K562 (cell line): ENCODE results near the gene PNPLA2. TPM values are rescaled to one million over a fixed set of nuclear protein-coding genes. Genes with fewer than 3 reads are reported as not detected.
A peak's percentile ranks its signal among the peaks of the same experiment; 100 is the strongest.

Experiments used
- CHD1 ChIP-seq: fragments of 200-600 bp; sonication (generic); IDR thresholded peaks from one replicate; pipeline ENCODE4 v1.6.1; 2012; ENCODE audit warnings: mild to moderate bottlenecking, moderate library complexity, low read length, inconsistent platforms
- CREBBP ChIP-seq: IDR thresholded peaks from one replicate; pipeline ENCODE4 v1.6.1; 2012; ENCODE audit warnings: low read depth, mild to moderate bottlenecking, control low read depth, inconsistent platforms, low read length
- ESRRA ChIP-seq: fragments of 450-650 bp; IDR thresholded peaks from 2 replicates; pipeline ENCODE4 v1.6.1; 2014; ENCODE audit warnings: low read depth, mild to moderate bottlenecking, moderate library complexity, borderline replicate concordance
- FOXK1 ChIP-seq: sonication (generic); formaldehyde crosslinking; IDR thresholded peaks from 2 replicates; pipeline ENCODE4 v1.8.0; 2022; ENCODE audit warnings: missing genetic modification reagents, mild to moderate bottlenecking, borderline replicate concordance
- NR2F6 ChIP-seq: fragments of 450-650 bp; formaldehyde crosslinking; IDR thresholded peaks from 2 replicates; pipeline ENCODE4 v1.4.0; 2020; ENCODE audit warnings: mild to moderate bottlenecking
- PTBP1 ChIP-seq: fragments of 200-400 bp; formaldehyde crosslinking; IDR thresholded peaks from 2 replicates; pipeline ENCODE4 v1.6.1; 2017; ENCODE audit warnings: low read depth, low read length
- SNRNP70 ChIP-seq: fragments of 200-400 bp; formaldehyde crosslinking; optimal IDR thresholded peaks from 2 replicates; pipeline ENCODE3; 2017; ENCODE audit warnings: low read depth, low read length
- SREBF2 ChIP-seq: sonication (generic); formaldehyde crosslinking; IDR thresholded peaks from 2 replicates; pipeline ENCODE4 v1.4.0; 2020; ENCODE audit warnings: mild to moderate bottlenecking, missing genetic modification reagents
- ZBTB17 ChIP-seq: fragments of 450-650 bp; formaldehyde crosslinking; IDR thresholded peaks from 2 replicates; pipeline ENCODE4 v1.4.0; 2020; ENCODE audit warnings: mild to moderate bottlenecking
- polyA plus RNA-seq, 8 experiments: library from polyadenylated mRNA; depleted of rRNA in 4 of 8; stranded (reverse) in 5 of 8; unstranded in 3 of 8; fragments of >200 nt; fragmentation: Nextera tagmentation in 2 of 8; fragmentation: Illumina TruSeq in 1 of 8; extraction: Ambion mirVana in 2 of 8; extraction: Trizol in 1 of 8; gene quantifications; 2 replicates each; pipeline versions ENCODE4 v1.2.1 to v1.2.3, GENCODE V29; 2011 to 2014; ENCODE audit warnings: inconsistent platforms in 1 of 8, missing spikeins in 1 of 8
- total RNA-seq, 7 experiments: library from RNA; depleted of rRNA in 6 of 7; stranded (reverse); fragments of >200 nt in 6 of 7; fragmentation: Illumina TruSeq in 2 of 7; extraction: Trizol in 2 of 7; gene quantifications; 2 replicates each; pipeline versions ENCODE4 v1.2.1 to v1.2.3, GENCODE V29; 2011 to 2021; ENCODE audit warnings: low replicate concordance in 1 of 7
- TF ChIP-seq, protein P1 (sequence below): sonication (generic); formaldehyde crosslinking; IDR thresholded peaks from 2 replicates; pipeline ENCODE4 v1.8.0; 2022; ENCODE audit warnings: missing genetic modification reagents, mild to moderate bottlenecking, moderate library complexity, borderline replicate concordance
- TF ChIP-seq, protein P2 (sequence below), 2 experiments: fragments of 450-650 bp in 1 of 2; IDR thresholded peaks; 2 replicates each; pipeline ENCODE4 v1.6.1; 2011 to 2017; ENCODE audit warnings: low read depth in 2 of 2, antibody characterized with exemption in 1 of 2, borderline replicate concordance in 1 of 2, low read length in 1 of 2, mild to moderate bottlenecking in 1 of 2, mixed read lengths in 1 of 2; ENCODE audit not compliant: control insufficient read depth in 1 of 2
- TF ChIP-seq, protein P3 (sequence below), 2 experiments: fragments of 450-650 bp; conservative IDR thresholded peaks; 2 replicates each; pipeline ENCODE4 v1.6.1; 2017; ENCODE audit warnings: mild to moderate bottlenecking in 2 of 2, moderate library complexity in 2 of 2
- TF ChIP-seq, protein P4 (sequence below): fragments of 450-650 bp; IDR thresholded peaks from 2 replicates; pipeline ENCODE4 v1.6.1; 2018; ENCODE audit not compliant: partially characterized antibody
- TF ChIP-seq, protein P5 (sequence below): sonication (generic); formaldehyde crosslinking; IDR thresholded peaks from 2 replicates; pipeline ENCODE4 v1.8.1; 2023; ENCODE audit warnings: mild to moderate bottlenecking, missing genetic modification reagents

PNPLA2 gene
- total and polyA plus RNA-seq, 9 of the 15 experiments (the other 6 are each of a cell fraction or from before 2014, with no cell fraction given) = 0.39 to 87.1 (median 8.4) TPM

DNA sequence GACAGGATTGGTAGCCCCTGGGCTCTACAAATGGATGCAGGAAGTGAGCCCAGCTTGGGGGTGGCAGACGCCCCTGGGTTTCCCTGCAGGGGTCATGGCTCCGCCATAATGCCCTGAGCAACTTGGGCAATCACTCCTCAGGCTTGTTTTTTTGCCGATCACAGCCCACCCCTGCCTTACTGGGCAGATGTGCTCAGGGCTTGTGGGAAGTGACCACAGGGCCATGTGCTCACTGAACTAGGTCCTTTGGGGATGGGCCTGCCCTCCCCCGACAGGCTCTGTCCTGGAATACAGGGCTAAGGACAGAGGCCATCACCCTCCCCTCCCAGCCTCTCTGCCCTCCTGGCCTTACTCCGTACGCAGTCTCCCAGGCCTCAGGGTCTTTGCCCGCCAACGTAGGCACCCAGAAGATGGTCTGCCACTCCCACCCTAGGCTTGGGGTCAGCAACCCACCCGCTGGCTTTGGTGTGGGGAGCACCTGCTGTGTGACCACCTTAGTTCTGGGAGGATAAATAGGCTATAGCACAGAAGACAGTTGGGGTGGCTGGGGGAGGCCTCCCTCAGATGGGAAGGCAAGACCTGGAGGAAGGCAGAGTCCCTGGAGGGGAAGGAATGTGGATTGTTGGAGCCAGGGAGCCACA lies 5.1 kb upstream of the PNPLA2 start (continued):
- no peak for TF ChIP-seq CREBBP
- peak; percentile 85 for TF ChIP-seq FOXK1
- no peak for TF ChIP-seq SREBF2 (CRISPR knock-in tag)
- no peak for TF ChIP-seq CHD1
- TF ChIP-seq, protein P1, sequence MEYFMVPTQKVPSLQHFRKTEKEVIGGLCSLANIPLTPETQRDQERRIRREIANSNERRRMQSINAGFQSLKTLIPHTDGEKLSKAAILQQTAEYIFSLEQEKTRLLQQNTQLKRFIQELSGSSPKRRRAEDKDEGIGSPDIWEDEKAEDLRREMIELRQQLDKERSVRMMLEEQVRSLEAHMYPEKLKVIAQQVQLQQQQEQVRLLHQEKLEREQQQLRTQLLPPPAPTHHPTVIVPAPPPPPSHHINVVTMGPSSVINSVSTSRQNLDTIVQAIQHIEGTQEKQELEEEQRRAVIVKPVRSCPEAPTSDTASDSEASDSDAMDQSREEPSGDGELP (CRISPR knock-in tag) = 0 out of 2 replicates have a peak, but pooled peaks have one; percentile 44
- TF ChIP-seq NR2F6 (CRISPR knock-in tag) = no peak
- 0 out of 2 replicates have a peak, but pooled peaks have one; percentile 18 for TF ChIP-seq PTBP1
- TF ChIP-seq ZBTB17 (CRISPR knock-in tag) = peak; percentile 54; the same call in 1 of the 2 replicates
- TF ChIP-seq SNRNP70 = peak; percentile 83
- TF ChIP-seq, protein P2, sequence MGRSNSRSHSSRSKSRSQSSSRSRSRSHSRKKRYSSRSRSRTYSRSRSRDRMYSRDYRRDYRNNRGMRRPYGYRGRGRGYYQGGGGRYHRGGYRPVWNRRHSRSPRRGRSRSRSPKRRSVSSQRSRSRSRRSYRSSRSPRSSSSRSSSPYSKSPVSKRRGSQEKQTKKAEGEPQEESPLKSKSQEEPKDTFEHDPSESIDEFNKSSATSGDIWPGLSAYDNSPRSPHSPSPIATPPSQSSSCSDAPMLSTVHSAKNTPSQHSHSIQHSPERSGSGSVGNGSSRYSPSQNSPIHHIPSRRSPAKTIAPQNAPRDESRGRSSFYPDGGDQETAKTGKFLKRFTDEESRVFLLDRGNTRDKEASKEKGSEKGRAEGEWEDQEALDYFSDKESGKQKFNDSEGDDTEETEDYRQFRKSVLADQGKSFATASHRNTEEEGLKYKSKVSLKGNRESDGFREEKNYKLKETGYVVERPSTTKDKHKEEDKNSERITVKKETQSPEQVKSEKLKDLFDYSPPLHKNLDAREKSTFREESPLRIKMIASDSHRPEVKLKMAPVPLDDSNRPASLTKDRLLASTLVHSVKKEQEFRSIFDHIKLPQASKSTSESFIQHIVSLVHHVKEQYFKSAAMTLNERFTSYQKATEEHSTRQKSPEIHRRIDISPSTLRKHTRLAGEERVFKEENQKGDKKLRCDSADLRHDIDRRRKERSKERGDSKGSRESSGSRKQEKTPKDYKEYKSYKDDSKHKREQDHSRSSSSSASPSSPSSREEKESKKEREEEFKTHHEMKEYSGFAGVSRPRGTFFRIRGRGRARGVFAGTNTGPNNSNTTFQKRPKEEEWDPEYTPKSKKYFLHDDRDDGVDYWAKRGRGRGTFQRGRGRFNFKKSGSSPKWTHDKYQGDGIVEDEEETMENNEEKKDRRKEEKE (IDR thresholded peaks at IDR 0.05; ENCODE audit: borderline replicate concordance in 1 of 2, control insufficient read depth in 1 of 2, low read depth in 2 of 2, low read length in 1 of 2) = no peak
- TF ChIP-seq, protein P3, sequence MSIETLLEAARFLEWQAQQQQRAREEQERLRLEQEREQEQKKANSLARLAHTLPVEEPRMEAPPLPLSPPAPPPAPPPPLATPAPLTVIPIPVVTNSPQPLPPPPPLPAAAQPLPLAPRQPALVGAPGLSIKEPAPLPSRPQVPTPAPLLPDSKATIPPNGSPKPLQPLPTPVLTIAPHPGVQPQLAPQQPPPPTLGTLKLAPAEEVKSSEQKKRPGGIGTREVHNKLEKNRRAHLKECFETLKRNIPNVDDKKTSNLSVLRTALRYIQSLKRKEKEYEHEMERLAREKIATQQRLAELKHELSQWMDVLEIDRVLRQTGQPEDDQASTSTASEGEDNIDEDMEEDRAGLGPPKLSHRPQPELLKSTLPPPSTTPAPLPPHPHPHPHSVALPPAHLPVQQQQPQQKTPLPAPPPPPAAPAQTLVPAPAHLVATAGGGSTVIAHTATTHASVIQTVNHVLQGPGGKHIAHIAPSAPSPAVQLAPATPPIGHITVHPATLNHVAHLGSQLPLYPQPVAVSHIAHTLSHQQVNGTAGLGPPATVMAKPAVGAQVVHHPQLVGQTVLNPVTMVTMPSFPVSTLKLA (conservative IDR thresholded peaks at IDR 0.05) = peak in 1 of 2 experiments; percentile 29; a peak in 1 of 4 replicates
- TF ChIP-seq, protein P4, sequence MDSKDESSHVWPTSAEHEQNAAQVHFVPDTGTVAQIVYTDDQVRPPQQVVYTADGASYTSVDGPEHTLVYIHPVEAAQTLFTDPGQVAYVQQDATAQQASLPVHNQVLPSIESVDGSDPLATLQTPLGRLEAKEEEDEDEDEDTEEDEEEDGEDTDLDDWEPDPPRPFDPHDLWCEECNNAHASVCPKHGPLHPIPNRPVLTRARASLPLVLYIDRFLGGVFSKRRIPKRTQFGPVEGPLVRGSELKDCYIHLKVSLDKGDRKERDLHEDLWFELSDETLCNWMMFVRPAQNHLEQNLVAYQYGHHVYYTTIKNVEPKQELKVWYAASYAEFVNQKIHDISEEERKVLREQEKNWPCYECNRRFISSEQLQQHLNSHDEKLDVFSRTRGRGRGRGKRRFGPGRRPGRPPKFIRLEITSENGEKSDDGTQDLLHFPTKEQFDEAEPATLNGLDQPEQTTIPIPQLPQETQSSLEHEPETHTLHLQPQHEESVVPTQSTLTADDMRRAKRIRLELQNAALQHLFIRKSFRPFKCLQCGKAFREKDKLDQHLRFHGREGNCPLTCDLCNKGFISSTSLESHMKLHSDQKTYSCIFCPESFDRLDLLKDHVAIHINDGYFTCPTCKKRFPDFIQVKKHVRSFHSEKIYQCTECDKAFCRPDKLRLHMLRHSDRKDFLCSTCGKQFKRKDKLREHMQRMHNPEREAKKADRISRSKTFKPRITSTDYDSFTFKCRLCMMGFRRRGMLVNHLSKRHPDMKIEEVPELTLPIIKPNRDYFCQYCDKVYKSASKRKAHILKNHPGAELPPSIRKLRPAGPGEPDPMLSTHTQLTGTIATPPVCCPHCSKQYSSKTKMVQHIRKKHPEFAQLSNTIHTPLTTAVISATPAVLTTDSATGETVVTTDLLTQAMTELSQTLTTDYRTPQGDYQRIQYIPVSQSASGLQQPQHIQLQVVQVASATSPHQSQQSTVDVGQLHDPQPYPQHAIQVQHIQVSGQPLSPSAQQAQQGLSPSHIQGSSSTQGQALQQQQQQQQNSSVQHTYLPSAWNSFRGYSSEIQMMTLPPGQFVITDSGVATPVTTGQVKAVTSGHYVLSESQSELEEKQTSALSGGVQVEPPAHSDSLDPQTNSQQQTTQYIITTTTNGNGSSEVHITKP = no peak
- TF ChIP-seq, protein P5, sequence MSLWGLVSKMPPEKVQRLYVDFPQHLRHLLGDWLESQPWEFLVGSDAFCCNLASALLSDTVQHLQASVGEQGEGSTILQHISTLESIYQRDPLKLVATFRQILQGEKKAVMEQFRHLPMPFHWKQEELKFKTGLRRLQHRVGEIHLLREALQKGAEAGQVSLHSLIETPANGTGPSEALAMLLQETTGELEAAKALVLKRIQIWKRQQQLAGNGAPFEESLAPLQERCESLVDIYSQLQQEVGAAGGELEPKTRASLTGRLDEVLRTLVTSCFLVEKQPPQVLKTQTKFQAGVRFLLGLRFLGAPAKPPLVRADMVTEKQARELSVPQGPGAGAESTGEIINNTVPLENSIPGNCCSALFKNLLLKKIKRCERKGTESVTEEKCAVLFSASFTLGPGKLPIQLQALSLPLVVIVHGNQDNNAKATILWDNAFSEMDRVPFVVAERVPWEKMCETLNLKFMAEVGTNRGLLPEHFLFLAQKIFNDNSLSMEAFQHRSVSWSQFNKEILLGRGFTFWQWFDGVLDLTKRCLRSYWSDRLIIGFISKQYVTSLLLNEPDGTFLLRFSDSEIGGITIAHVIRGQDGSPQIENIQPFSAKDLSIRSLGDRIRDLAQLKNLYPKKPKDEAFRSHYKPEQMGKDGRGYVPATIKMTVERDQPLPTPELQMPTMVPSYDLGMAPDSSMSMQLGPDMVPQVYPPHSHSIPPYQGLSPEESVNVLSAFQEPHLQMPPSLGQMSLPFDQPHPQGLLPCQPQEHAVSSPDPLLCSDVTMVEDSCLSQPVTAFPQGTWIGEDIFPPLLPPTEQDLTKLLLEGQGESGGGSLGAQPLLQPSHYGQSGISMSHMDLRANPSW (CRISPR knock-in tag) = no peak
- TF ChIP-seq ESRRA = no peak
